GM12878 (cell line): ENCODE measurements around the gene UBXN10.

ENCODE experiments used
- ATF2 ChIP-seq: IDR thresholded peaks from 2 replicates; pipeline ENCODE4 v1.6.1; 2012; ENCODE audit warnings: low read length, inconsistent platforms
- EP300 ChIP-seq, 2 experiments: fragments of 150-350 bp in 1 of 2; IDR thresholded peaks; 2 replicates each; pipeline ENCODE4 v1.6.1; 2011 to 2012; ENCODE audit warnings: low read depth in 2 of 2, low read length in 2 of 2, borderline replicate concordance in 1 of 2, improper control_type of control experiment in 1 of 2, inconsistent platforms in 1 of 2; ENCODE audit not compliant: control insufficient read depth in 1 of 2
- IKZF2 ChIP-seq, 2 experiments: fragments of 450-650 bp; IDR thresholded peaks; 2 replicates each; pipeline ENCODE4 v1.6.1; 2017; ENCODE audit warnings: mild to moderate bottlenecking in 2 of 2, moderate library complexity in 2 of 2
- KDM1A ChIP-seq: fragments of 200-600 bp; sonication (generic); IDR thresholded peaks from 2 replicates; pipeline ENCODE4 v1.6.1; 2016; ENCODE audit warnings: borderline replicate concordance
- MYC ChIP-seq: IDR thresholded peaks from 2 replicates; pipeline ENCODE4 v1.6.1; 2011; ENCODE audit warnings: mild to moderate bottlenecking, low read length, moderate library complexity, inconsistent platforms; ENCODE audit not compliant: insufficient read depth, insufficient replicate concordance, insufficient read length, severe bottlenecking
- ZBTB33 ChIP-seq: fragments of 450-650 bp; IDR thresholded peaks from 2 replicates; pipeline ENCODE4 v1.6.1; 2017; ENCODE audit warnings: mild to moderate bottlenecking
- TF ChIP-seq, protein P1 (sequence below), 3 experiments: IDR thresholded peaks in 2 of 3; conservative IDR thresholded peaks in 1 of 3; 2 replicates each; pipeline ENCODE4 v1.5.1; 2011; ENCODE audit warnings: low read depth in 3 of 3, low read length in 3 of 3, mild to moderate bottlenecking in 3 of 3, control low read depth in 2 of 3, moderate library complexity in 2 of 3, inconsistent platforms in 1 of 3, mixed read lengths in 1 of 3; ENCODE audit not compliant: control insufficient read depth in 2 of 3, insufficient read depth in 1 of 3; ENCODE audit errors: extremely low read depth in 1 of 3
- TF ChIP-seq, protein P2 (sequence below): IDR thresholded peaks from 2 replicates; pipeline ENCODE4 v1.6.1; 2011; ENCODE audit warnings: low read depth, low read length, improper control_type of control experiment, borderline replicate concordance

DNA sequence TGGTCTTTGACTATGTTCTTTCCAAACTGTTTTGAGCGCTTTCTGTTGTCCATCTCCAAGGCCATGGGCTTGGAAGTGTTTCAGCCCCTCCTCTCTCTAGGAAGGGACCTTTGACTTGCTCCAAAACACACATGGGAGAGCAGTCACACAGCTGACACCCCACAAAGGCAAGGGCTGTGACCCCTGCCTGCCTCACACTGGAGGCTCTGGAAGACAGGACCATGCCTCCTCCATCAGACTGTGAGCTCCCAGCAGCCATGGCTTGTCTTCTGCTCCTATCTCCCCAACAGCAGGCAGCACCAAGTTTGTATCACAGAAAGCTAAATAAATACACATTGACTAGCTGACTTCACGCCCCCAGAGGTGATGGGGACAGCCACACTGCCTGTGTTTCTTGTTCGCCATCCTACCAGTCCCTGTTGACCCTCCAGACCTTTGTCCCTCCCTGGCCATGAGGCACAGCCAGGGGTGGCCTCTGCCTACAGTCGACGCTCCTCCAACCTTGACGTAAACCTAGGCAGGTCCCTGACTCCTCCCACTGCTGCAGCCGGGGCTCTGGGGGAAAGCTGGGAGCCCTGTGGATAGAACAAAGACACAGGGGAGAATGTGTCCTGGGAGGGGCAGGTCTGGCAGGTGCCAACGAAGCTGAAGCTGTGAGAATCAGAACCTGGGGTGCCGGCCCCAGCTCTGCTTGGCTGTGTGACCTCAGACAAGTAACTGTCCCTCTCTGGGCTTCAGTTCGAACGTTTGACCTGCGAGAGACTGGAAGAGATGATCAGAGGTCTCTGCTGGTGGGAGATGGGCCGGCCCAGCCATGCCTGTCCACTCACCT, 41.9 kb upstream of the UBXN10 start:
- TF ChIP-seq ZBTB33, result no peak
- TF ChIP-seq ATF2, result no peak
- TF ChIP-seq MYC, result no peak
- TF ChIP-seq KDM1A, result no peak
- no peak for TF ChIP-seq EP300 (IDR thresholded peaks at IDR 0.05; ENCODE audit: borderline replicate concordance in 1 of 2, control insufficient read depth in 1 of 2, low read depth in 2 of 2, low read length in 2 of 2)
- TF ChIP-seq, protein P1, sequence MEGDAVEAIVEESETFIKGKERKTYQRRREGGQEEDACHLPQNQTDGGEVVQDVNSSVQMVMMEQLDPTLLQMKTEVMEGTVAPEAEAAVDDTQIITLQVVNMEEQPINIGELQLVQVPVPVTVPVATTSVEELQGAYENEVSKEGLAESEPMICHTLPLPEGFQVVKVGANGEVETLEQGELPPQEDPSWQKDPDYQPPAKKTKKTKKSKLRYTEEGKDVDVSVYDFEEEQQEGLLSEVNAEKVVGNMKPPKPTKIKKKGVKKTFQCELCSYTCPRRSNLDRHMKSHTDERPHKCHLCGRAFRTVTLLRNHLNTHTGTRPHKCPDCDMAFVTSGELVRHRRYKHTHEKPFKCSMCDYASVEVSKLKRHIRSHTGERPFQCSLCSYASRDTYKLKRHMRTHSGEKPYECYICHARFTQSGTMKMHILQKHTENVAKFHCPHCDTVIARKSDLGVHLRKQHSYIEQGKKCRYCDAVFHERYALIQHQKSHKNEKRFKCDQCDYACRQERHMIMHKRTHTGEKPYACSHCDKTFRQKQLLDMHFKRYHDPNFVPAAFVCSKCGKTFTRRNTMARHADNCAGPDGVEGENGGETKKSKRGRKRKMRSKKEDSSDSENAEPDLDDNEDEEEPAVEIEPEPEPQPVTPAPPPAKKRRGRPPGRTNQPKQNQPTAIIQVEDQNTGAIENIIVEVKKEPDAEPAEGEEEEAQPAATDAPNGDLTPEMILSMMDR (IDR thresholded peaks at IDR 0.05 in 2 of 3, conservative IDR thresholded peaks at IDR 0.05 in 1 of 3; ENCODE audit: control insufficient read depth in 2 of 3, extremely low read depth in 1 of 3, insufficient read depth in 1 of 3, low read depth in 3 of 3, low read length in 3 of 3), result no peak
- TF ChIP-seq IKZF2 (IDR thresholded peaks at IDR 0.05), result no peak
- TF ChIP-seq, protein P2, sequence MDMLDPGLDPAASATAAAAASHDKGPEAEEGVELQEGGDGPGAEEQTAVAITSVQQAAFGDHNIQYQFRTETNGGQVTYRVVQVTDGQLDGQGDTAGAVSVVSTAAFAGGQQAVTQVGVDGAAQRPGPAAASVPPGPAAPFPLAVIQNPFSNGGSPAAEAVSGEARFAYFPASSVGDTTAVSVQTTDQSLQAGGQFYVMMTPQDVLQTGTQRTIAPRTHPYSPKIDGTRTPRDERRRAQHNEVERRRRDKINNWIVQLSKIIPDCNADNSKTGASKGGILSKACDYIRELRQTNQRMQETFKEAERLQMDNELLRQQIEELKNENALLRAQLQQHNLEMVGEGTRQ, result no peak
